Calu3 (cell line): ENCODE results near the gene EME1. TPM values are rescaled to one million over a fixed set of nuclear protein-coding genes. Genes with fewer than 3 reads are reported as not detected.

Experiments
- BruUV-seq: library from RNA; stranded (reverse); fragments of 400-500 nt; replicated peaks from 2 replicates; lab custom pipeline; 2021; lab: Mats Ljungman, UMichigan
- CTCF ChIA-PET: fragments of 300-600 bp; sonication (Branson Sonifier 250); formaldehyde crosslinking; loops from one replicate; lab custom pipeline; 2022; ENCODE audit warnings: antibody characterized with exemption; lab: Charles Lee
- DNase-seq: peaks from one replicate; pipeline ENCODE4 v3.0.0; 2022
- H3K27ac Mint-ChIP-seq: one replicate; pipeline ENCODE4 v1.8.0; 2022; ENCODE audit warnings: mixed read lengths; ENCODE audit not compliant: unreplicated experiment
- H3K27me3 Mint-ChIP-seq: one replicate; pipeline ENCODE4 v1.8.0; 2022; ENCODE audit warnings: mixed read lengths; ENCODE audit not compliant: unreplicated experiment
- H3K36me3 Mint-ChIP-seq: one replicate; pipeline ENCODE4 v1.8.0; 2022; ENCODE audit warnings: mild to moderate bottlenecking, moderate library complexity, mixed read lengths; ENCODE audit not compliant: insufficient read depth, unreplicated experiment
- H3K4me1 Mint-ChIP-seq: one replicate; pipeline ENCODE4 v1.8.0; 2022; ENCODE audit warnings: mild to moderate bottlenecking, low read depth, mixed read lengths; ENCODE audit not compliant: unreplicated experiment
- H3K4me3 Mint-ChIP-seq: one replicate; pipeline ENCODE4 v1.8.0; 2022; ENCODE audit warnings: mild to moderate bottlenecking, low read depth, moderate library complexity, mixed read lengths; ENCODE audit not compliant: unreplicated experiment
- H3K9me3 Mint-ChIP-seq: one replicate; pipeline ENCODE4 v1.8.0; 2022; ENCODE audit warnings: low read depth, mixed read lengths; ENCODE audit not compliant: unreplicated experiment
- CTCF ChIP-seq: fragments of 200-600 bp; IDR thresholded peaks from one replicate; pipeline ENCODE4 v1.8.0; 2022; ENCODE audit warnings: antibody characterized with exemption; ENCODE audit not compliant: unreplicated experiment
- intact Hi-C: fragments of 100-400 bp; cut with micrococcal nuclease; formaldehyde crosslinking; loops from one replicate; pipeline ENCODE4 v1.10.0; 2022; ENCODE audit not compliant: unreplicated experiment
- total RNA-seq: library from RNA; stranded (reverse); gene quantifications from 2 replicates; pipeline ENCODE4 v1.2.3, GENCODE V29; 2022

The EME1 gene
- total RNA-seq, 1 experiment from 2014 or later: 33.5 TPM

GRCh38 chr17:50363217-50364060 lies 9.6 kb upstream of the EME1 start:
- CTCF ChIA-PET: interaction anchor here (1.0 to 5.9 kb wide), 5 partner anchors 18 to 212 kb away, joined by 3 to 28 read pairs (median 6); partner anchors contain the start of genes LRRC59, RSAD1 and XYLT2
- intact Hi-C loops: no loop called here

DNA sequence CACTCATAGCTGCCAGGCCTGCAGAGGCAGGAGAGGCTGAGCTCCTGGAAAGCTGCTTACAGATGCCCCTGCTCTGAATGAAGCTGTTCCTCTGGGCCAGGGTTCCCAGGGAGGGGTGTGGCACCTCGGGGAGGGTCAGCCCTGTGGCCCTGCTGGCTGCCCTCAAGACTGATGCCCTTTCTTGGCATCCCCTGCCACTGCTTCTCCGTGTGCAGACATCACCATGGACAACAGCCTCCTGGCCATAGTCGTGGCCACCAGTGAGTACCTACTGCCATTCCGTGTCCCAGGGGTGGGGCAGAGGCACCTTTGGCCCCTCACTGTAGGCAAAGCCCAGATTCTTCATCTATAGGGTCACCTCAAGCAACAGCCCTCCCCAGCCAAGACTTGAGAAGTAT lies 9.0 kb upstream of the EME1 start:
- TF ChIP-seq CTCF: no peak
- H3K9me3 Mint-ChIP-seq: no peaks in the 10 kb centered on the region
- H3K4me3 Mint-ChIP-seq: no peak overlapping the region
- H3K36me3 Mint-ChIP-seq: peaks cover 39% of the 10 kb centered on the region
- no TSS peak for BruUV-seq
- intact Hi-C loops: no loop called here
- H3K4me1 Mint-ChIP-seq: no peaks in the 10 kb centered on the region
- no peaks in the 10 kb centered on the region for H3K27me3 Mint-ChIP-seq
- no peak for DNase-seq
- H3K27ac Mint-ChIP-seq: no peak overlapping the region
- CTCF ChIA-PET: interaction anchor here (1.1 to 5.9 kb wide), 2 partner anchors 33 to 115 kb away, joined by 9 to 28 read pairs; partner anchors contain the start of gene LRRC59

More at GRCh38 chr17:50363217-50364060, 9.6 kb upstream of the EME1 start:
- Mint-ChIP-seq H3K4me1 (no peaks in the 10 kb centered on the region), H3K4me3 (no peak overlapping the region), H3K27me3 (no peaks in the 10 kb centered on the region), H3K9me3 (no peaks in the 10 kb centered on the region), H3K36me3 (peaks cover 42% of the 10 kb centered on the region), H3K27ac (no peak overlapping the region)
- TF ChIP-seq CTCF: no peak
- DNase-seq: no peak
- no TSS peak for BruUV-seq

- H3K4me3 Mint-ChIP-seq: no peak overlapping the region
- no peaks in the 10 kb centered on the region for H3K9me3 Mint-ChIP-seq
- H3K27ac Mint-ChIP-seq: no peak overlapping the region
- H3K27me3 Mint-ChIP-seq: no peaks in the 10 kb centered on the region
- no peaks in the 10 kb centered on the region for H3K4me1 Mint-ChIP-seq
- no peak for DNase-seq
- TF ChIP-seq CTCF: no peak
- intact Hi-C loops: no loop called here
- peaks cover 35% of the 10 kb centered on the region for H3K36me3 Mint-ChIP-seq
- no TSS peak for BruUV-seq
- CTCF ChIA-PET: interaction anchor here (1.1 to 5.9 kb wide), 2 partner anchors 32 to 115 kb away, joined by 9 to 28 read pairs; partner anchors contain the start of gene LRRC59
Observed at GRCh38 chr17:50364715-50365114, 8.3 kb upstream of the EME1 start.

DNA sequence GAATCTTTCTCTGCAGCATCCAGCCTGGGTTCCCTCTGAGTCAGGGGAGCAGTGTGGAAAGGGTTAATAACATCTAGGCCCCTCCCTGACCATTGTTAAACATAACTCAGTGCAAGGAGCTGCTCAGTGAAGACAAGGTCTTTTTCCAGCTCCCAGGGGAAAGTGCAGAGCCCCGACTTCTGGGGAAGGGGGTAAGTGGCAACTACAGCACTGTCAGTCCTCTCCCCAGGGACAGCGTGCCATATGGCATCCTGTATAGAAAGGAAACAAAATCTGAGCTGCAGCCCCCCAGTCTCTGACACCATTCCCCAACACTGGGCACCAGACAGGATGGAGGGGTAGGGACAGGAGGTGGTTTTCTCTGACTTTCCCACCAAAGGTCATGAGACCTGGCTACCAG lies 7.9 kb upstream of the EME1 start:
- no TSS peak for BruUV-seq
- CTCF ChIA-PET: interaction anchor here (0.8 to 5.9 kb wide), 3 partner anchors 10 to 114 kb away, joined by 3 to 28 read pairs (median 9); partner anchors contain the start of gene LRRC59
- no peaks in the 10 kb centered on the region for H3K9me3 Mint-ChIP-seq
- no peak overlapping the region for H3K4me3 Mint-ChIP-seq
- intact Hi-C loops: no loop called here
- peaks cover 35% of the 10 kb centered on the region for H3K36me3 Mint-ChIP-seq
- H3K27me3 Mint-ChIP-seq: no peaks in the 10 kb centered on the region
- H3K4me1 Mint-ChIP-seq: no peaks in the 10 kb centered on the region
- DNase-seq: no peak
- H3K27ac Mint-ChIP-seq: no peak overlapping the region
- no peak for TF ChIP-seq CTCF
